ENCODE data around the gene RWDD2A. TPM values are rescaled to one million over a fixed set of nuclear protein-coding genes. Genes with fewer than 3 reads are reported as not detected.
"Not testable (repeated sequence)": the region's sequence is repeated elsewhere in the genome, so short reads cannot be mapped to it uniquely, and the experiment has no call there.

Gene RWDD2A
- total RNA-seq, 1 donor from 2014 or later: 3.3 TPM

DNA sequence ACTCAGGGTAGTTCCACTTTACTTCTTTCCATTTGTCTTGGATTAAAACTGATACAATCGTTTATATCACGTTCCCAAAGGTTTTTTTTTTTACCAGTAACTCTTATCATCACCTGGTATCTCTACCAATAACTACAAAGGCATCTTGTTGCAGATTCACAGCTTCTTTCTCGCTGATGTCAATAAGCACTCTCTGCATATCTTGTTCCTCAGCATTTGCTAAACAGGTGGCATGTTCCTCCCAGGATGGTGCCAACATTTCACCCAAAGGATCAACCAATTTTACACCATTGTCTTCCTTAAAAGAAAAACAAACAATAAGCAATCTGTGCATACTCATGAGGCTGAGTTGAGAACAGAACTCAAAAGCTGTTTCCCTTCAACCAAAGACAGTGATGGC, 4.7 kb upstream of the RWDD2A start:
- Histone ChIP-seq H3K36me3 (peaks cover 42% of the 10 kb centered on the region), H3K27me3 (ENCODE audit: low read depth) (no peaks in the 10 kb centered on the region), H3K27ac (replicated peaks) (no peak overlapping the region), H3K4me1 (peaks cover 26% of the 10 kb centered on the region), H3K4me3 (no peak overlapping the region), H3K9me3 (replicated peaks) (no peaks in the 10 kb centered on the region)
- DNase-seq: no peak
- TF ChIP-seq, protein P1, sequence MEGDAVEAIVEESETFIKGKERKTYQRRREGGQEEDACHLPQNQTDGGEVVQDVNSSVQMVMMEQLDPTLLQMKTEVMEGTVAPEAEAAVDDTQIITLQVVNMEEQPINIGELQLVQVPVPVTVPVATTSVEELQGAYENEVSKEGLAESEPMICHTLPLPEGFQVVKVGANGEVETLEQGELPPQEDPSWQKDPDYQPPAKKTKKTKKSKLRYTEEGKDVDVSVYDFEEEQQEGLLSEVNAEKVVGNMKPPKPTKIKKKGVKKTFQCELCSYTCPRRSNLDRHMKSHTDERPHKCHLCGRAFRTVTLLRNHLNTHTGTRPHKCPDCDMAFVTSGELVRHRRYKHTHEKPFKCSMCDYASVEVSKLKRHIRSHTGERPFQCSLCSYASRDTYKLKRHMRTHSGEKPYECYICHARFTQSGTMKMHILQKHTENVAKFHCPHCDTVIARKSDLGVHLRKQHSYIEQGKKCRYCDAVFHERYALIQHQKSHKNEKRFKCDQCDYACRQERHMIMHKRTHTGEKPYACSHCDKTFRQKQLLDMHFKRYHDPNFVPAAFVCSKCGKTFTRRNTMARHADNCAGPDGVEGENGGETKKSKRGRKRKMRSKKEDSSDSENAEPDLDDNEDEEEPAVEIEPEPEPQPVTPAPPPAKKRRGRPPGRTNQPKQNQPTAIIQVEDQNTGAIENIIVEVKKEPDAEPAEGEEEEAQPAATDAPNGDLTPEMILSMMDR (IDR thresholded peaks at IDR 0.05; ENCODE audit: borderline replicate concordance): no peak
- intact Hi-C loops (cut with micrococcal nuclease): no loop called here

DNA sequence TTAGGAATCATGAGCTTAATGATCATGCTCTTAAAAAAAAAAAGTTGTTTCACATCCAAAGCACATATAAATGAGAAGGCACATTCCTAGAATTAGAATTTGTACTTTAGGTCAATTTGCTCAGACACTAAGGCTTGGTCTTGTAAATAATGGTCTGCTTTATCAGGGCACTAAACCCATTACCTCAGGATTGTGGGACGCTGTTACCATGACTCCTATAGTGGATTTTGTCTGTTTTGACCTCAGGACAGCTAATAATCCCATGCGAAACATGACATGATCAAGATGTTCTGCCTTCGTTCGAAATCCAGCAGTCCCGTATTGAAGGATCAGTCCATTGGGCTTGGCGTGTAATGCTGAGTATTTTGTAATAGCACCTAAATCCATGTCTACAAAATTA, 2.5 kb upstream of the RWDD2A start:
- DNase-seq: no peak

DNA sequence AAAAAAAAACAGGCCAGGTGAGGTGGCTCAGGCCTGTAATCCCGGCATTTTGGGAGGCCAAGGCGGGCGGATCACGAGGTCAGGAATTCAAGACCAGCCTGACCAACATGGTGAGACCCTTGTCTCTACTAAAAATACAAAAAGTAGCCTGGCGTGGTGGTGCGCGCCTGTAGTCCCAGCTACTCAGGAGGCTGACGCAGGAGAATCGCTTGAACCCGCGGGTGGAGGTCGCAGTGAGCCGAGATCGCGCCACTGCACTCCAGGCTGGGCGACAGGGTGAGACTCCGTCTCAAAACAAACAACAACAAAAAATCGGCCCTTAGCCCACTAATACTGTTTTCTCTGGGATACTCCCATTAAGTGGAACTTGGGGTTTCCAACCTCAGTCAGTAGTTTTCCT, 1.2 kb upstream of the RWDD2A start:
- DNase-seq; H3K27me3 ChIP-seq (ENCODE audit: low read depth); intact Hi-C loops (cut with micrococcal nuclease); H3K27ac ChIP-seq (replicated peaks); H3K9me3 ChIP-seq (replicated peaks): not testable (repeated sequence)
- Histone ChIP-seq H3K4me1 (peaks cover 40% of the 10 kb centered on the region), H3K4me3 (peak overlapping the region; percentile 97), H3K36me3 (peaks cover 20% of the 10 kb centered on the region)

More for the DNA sequence above, 2.5 kb upstream of the RWDD2A start:
- Histone ChIP-seq H3K4me1 (peaks cover 40% of the 10 kb centered on the region), H3K27ac (replicated peaks) (no peak overlapping the region), H3K27me3 (ENCODE audit: low read depth) (no peaks in the 10 kb centered on the region), H3K9me3 (replicated peaks) (no peaks in the 10 kb centered on the region), H3K36me3 (peaks cover 27% of the 10 kb centered on the region), H3K4me3 (no peak overlapping the region)
- TF ChIP-seq, protein P1 (IDR thresholded peaks at IDR 0.05; ENCODE audit: borderline replicate concordance): no peak
- intact Hi-C loops (cut with micrococcal nuclease): no loop called here

DNA sequence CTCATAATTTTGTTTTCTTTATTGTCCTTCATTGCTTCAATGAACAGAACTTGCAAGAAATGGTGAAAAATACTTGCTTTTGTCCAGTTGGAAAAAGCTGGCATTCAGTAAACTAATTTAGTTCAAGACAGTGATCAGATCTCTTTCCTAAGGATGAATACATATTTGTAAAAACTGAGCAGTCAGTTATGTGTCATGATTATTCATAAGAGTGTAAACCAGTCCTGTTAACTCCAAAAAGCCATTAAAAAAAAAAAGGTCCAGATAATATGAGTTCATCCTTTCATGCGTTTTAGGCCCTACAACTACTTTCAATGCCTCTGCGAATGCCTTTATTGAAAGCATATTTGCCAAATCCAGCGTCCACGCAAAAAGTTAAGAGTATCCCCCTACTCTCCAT, 701 bp upstream of the RWDD2A start:
- Histone ChIP-seq H3K36me3 (peaks cover 20% of the 10 kb centered on the region), H3K4me3 (peak overlapping the region; percentile 97), H3K27ac (replicated peaks) (peak overlapping the region; percentile 84), H3K9me3 (replicated peaks) (no peaks in the 10 kb centered on the region), H3K4me1 (peaks cover 40% of the 10 kb centered on the region), H3K27me3 (ENCODE audit: low read depth) (no peaks in the 10 kb centered on the region)
- intact Hi-C loops (cut with micrococcal nuclease): no loop called here
- DNase-seq: no peak
- TF ChIP-seq, protein P1 (IDR thresholded peaks at IDR 0.05; ENCODE audit: borderline replicate concordance): no peak

DNA sequence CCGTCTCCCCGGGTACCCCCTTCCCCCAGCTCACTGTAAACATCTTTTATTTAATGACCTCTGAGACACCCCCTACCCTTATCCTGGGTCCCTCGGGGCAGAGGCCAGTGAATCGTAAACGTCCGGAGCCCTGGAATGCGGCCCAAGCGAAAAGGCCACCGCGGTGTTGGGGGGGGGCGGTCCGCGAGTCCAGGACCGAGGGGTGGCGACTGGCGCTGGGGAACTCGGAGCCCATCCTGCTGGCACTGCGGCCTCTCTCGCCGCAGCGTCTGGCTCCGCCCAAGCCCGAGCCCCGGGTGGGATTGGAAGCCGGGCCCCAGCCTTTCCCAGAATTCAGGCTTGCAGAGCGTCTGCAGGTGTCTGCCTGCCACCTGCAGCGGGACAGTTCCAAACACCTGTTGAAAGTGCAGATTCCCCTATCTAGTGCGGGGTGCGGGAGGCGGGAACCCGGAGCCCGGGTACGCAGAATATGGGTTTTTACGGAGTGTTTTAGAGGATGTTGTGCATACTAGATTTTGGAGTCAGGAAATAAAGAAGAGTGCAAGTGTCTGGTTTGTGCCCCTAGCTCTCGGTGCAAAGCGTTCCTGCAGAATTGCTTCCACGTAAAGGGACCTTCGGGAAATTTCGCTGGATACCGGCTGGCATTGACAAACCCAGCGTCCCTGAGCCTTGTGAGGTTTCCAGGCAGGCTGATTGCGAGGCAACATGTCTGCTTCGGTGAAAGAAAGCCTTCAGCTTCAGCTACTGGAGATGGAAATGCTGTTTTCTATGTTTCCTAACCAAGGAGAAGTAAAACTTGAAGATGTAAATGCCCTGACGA, 800 bp downstream of the RWDD2A start:
- intact Hi-C loops (cut with micrococcal nuclease): no loop called here
- Histone ChIP-seq H3K36me3 (peaks cover 12% of the 10 kb centered on the region), H3K9me3 (replicated peaks) (no peaks in the 10 kb centered on the region), H3K4me1 (peaks cover 40% of the 10 kb centered on the region), H3K27me3 (ENCODE audit: low read depth) (no peaks in the 10 kb centered on the region), H3K27ac (replicated peaks) (peak overlapping the region; percentile 84), H3K4me3 (peak overlapping the region; percentile 97)
- peak; percentile 49 for DNase-seq
- TF ChIP-seq, protein P1 (IDR thresholded peaks at IDR 0.05; ENCODE audit: borderline replicate concordance): no peak

DNA sequence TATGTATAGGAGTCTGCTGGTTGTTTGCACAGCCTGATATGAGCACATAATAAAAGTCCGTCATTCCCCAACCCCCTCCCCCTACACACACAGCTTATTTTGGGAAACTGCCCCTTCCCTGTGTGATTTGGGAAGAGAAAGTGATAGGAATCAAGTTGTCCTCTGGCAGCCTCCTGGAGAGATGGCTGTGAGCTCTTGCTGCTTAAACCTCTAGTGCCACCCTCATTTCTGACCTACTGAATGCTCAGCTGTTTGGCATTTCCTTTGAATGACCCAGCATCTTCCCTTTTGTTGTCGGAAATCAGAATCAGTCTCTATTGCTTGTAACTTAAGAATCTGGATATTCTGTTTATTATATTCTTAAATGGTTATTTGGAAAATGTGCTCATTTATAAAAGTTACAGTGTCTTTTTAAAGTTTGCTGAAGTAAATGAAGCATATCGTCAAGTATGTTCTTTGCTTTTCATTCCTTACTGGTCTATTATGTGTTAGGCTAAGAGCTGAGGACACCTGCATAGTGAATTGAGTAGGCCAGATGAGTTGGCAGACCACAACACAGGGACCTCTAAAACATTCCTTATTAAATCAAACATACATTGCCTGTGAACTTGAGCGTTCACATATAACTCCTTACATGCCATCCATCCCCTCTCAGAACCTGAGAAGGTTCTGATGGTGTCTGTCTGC, 5.5 kb downstream of the RWDD2A start:
- H3K27me3 ChIP-seq (ENCODE audit: low read depth): no peaks in the 10 kb centered on the region
- H3K4me1 ChIP-seq: peaks cover 13% of the 10 kb centered on the region
- H3K9me3 ChIP-seq (replicated peaks): no peaks in the 10 kb centered on the region
- TF ChIP-seq, protein P1 (IDR thresholded peaks at IDR 0.05; ENCODE audit: borderline replicate concordance): no peak
- peaks cover 12% of the 10 kb centered on the region for H3K36me3 ChIP-seq
- DNase-seq: no peak
- H3K27ac ChIP-seq (replicated peaks): no peak overlapping the region
- no peak overlapping the region for H3K4me3 ChIP-seq
- intact Hi-C loops (cut with micrococcal nuclease): no loop called here

Measured in left ventricle myocardium inferior (tissue), 1 donor.